Adipocyte (in vitro differentiated cells): ENCODE data around the gene PGA4.
"Not testable (repeated sequence)": the region's sequence is repeated elsewhere in the genome, so short reads cannot be mapped to it uniquely, and the experiment has no call there.

Source experiments
- DNase-seq: peaks from one replicate; pipeline ENCODE4 v3.0.0-alpha.2; 2015; ENCODE audit warnings: low read depth
- H3K27me3 ChIP-seq: replicated peaks from 2 replicates; pipeline ENCODE4 v1.7.0; 2013; ENCODE audit warnings: mild to moderate bottlenecking, low read length, moderate library complexity; ENCODE audit not compliant: control insufficient read depth, insufficient read depth
- H3K36me3 ChIP-seq: 2 replicates; pipeline ENCODE4 v1.7.0; 2013; ENCODE audit warnings: low read length, mild to moderate bottlenecking, moderate library complexity; ENCODE audit not compliant: control insufficient read depth, insufficient read depth, severe bottlenecking
- H3K4me1 ChIP-seq: 2 replicates; pipeline ENCODE4 v1.7.0; 2013; ENCODE audit warnings: mild to moderate bottlenecking, low read length, moderate library complexity; ENCODE audit not compliant: control insufficient read depth, insufficient read depth
- H3K4me3 ChIP-seq: 2 replicates; pipeline ENCODE4 v1.7.0; 2013; ENCODE audit warnings: mild to moderate bottlenecking, low read length, moderate library complexity
- H3K9ac ChIP-seq: 2 replicates; pipeline ENCODE4 v1.7.0; 2013; ENCODE audit warnings: mild to moderate bottlenecking, low read length, moderate library complexity
- H3K9me3 ChIP-seq: 2 replicates; pipeline ENCODE4 v1.7.0; 2013; ENCODE audit warnings: mild to moderate bottlenecking, low read length, moderate library complexity; ENCODE audit not compliant: control insufficient read depth

PGA4 gene

DNA sequence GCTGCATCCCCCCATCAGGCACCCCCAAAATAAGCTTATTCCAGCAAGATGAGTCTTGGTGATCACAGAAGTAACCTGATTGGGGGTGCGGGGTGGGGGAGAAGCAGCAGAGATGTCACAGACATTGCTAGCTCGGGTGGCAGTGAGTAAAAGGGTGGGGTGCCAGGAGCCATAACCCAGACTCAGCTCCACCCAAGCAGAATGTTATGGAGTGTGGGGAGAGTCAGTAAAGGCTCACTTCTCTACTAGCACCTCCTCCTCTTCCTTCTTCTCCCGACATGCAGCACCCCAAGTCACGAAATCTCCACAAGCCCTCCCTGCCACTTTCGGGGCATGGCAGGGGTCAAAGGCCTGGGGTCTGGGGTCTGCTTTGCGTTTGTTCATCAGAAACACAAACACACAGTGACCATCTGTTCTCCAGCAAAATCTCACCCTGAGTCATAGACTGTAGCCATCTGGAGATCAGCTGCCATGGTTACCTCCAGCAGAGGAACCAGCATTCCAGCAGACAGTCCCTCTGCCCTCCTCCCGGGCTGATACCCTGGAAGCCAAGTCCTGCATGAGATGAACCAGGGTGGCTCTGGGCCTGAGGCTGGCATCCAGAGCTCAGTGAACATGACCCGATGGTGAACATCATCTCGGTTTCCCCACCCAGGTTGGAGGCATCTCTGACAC lies 14.4 kb upstream of the PGA4 start:
- not testable (repeated sequence) for H3K9me3 ChIP-seq, H3K9ac ChIP-seq, H3K36me3 ChIP-seq, H3K27me3 ChIP-seq, H3K4me1 ChIP-seq, DNase-seq, H3K4me3 ChIP-seq

DNA sequence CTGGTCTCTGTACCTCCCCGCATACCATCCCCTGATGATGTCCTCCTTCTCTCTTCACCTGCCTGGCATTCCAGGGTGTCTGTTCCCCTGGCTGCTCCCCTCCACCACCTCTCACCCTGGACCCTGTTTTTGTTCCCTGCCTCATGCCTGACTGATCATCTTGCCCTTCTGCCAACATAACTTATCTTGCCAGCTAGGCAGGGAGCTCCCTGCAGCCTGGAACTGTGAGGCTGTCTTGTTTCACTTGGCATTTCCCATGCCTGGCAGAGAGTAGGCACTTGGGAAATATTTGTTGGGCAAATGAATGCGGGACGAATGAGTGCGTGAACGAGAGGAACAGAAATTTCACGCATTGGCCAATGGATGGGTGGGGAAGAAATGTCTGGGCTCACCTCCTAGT lies 11.5 kb upstream of the PGA4 start:
- H3K9ac ChIP-seq, DNase-seq, H3K4me3 ChIP-seq, H3K4me1 ChIP-seq, H3K36me3 ChIP-seq, H3K9me3 ChIP-seq, H3K27me3 ChIP-seq: not testable (repeated sequence)

DNA sequence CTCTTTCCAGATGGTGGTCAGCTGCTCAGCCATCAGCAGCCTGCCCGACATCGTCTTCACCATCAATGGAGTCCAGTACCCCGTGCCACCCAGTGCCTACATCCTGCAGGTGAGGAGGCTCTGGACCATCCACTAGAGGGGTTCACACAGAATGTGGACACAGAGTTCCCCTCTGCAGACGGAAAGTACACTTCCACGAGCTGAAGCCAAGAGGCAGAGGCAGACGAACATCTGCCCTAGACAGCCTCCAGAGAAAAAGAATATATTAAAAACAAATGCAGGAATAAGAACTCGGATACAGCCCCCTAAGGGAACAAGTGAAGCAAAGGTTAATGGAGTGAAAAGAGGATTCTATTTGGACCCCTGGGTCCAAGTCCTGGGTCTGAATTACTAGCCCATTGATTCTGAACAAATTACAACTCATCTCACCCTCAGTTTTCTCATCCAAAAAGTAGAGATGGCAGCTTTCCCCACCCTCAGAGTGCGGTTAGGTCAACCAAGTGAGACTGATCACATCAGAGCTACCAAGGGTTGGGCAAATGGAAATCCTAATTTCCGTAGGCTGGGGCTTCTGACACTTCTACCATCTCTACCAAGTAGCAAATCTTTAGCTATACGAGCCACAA lies 10.7 kb upstream of the PGA4 start:
- not testable (repeated sequence) for H3K9ac ChIP-seq, DNase-seq, H3K4me3 ChIP-seq, H3K36me3 ChIP-seq, H3K27me3 ChIP-seq, H3K9me3 ChIP-seq, H3K4me1 ChIP-seq

DNA sequence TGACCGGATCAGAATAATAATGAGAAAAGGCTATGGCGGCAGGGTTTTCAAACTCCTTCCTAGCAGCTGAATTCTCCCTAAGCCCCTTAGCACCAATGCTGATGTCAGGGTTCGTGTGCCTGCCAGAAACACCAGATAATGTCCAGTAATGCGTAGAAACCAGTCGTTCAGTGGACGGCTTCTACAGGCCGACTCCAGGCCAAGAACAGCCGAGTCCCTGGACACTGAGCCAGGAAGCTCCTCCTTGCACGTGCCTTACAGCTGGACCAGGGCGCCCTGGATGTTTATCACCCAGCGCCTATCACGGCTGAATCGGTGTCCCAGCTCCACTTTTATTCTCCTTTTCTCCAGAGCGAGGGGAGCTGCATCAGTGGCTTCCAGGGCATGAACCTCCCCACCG lies 9.9 kb upstream of the PGA4 start:
- not testable (repeated sequence) for DNase-seq, H3K27me3 ChIP-seq, H3K4me1 ChIP-seq, H3K36me3 ChIP-seq, H3K9me3 ChIP-seq, H3K4me3 ChIP-seq, H3K9ac ChIP-seq

DNA sequence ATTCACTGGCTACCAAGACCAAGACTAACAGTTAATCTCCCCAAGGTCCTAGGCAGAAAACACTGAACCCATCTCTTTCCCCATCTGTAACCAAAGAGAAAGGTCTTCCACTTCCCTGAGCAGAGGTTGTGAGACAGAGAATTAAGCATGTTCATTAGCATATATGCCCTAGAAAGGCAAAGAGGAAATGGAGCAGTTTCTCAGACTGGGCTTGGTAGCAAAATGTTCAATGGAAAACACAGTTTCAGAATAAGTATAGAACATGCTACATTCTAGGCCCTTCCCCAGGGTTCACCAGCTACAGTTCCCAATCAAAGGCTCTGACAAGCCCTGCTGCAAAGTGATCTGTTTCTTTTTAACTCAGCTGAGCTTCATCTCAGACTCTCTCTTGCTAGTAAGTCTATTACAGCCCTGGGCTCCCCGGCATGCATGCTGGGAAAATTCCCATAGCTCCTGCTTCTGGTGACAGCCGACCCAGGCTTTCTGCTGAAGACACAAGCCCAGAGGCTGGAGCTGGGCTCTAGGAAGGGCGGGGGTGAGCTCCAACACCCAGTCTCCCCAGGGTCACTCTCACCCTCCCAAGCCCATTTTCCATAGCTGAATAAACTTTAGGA lies 8.3 kb upstream of the PGA4 start:
- DNase-seq, H3K4me1 ChIP-seq, H3K9me3 ChIP-seq, H3K27me3 ChIP-seq, H3K4me3 ChIP-seq, H3K9ac ChIP-seq, H3K36me3 ChIP-seq: not testable (repeated sequence)

DNA sequence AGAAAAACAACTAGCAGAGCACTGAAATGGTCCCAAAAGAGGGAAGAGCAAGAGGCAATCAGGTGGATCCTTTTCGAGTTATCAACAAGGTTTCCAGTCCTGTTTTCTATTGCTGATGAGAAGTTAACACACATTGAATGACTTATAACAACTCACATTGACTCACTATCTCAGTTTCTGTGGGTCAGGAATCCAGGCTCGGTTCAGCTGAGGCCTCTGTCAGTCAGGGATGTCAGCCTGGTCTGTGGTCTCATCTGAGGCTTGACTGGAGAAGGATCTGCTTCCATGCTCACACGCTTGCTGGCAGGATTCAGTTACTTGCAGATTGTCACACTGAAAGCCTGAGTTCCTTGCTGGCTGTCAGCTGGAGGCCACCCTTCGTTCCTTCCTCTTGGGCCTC lies 3.8 kb upstream of the PGA4 start:
- not testable (repeated sequence) for H3K9ac ChIP-seq, H3K4me3 ChIP-seq, H3K9me3 ChIP-seq, H3K36me3 ChIP-seq, DNase-seq, H3K27me3 ChIP-seq, H3K4me1 ChIP-seq

DNA sequence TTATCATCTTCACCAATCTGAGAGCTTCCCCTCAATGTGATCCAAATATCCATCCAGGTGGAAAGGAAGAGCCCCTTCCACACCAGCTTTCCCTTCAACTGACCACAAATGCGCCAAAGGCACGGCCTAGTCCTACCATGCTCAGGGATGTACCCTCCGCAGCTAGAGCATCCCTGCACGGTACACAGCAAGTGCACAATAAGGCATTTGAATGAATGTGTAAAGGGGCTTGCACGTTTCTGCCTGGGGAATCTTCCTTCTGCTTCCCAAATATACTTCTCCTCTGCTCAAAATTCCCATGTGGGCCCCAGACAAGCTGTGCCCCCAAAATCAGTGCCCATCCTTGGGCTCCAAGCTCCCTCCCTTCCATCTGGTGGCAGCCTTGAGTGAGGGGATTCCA lies 3.1 kb upstream of the PGA4 start:
- H3K27me3 ChIP-seq, H3K9ac ChIP-seq, H3K9me3 ChIP-seq, H3K36me3 ChIP-seq, H3K4me1 ChIP-seq, DNase-seq, H3K4me3 ChIP-seq: not testable (repeated sequence)

DNA sequence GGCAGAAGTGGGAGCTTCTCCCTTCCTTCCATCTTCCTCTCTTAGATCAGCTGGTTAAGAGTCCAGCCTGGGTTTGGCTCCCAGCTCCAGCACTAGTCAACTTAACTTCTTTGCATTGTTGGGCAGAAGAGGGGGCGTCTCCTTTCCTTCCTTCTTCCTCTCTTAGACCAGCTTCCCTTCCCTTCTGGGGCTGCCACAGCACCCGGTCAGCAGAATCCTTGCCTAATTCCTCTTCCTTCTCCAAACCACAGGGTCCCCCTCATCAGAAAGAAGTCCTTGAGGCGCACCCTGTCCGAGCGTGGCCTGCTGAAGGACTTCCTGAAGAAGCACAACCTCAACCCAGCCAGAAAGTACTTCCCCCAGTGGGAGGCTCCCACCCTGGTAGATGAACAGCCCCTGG lies 545 bp downstream of the PGA4 start:
- H3K9me3 ChIP-seq, H3K27me3 ChIP-seq: not testable (repeated sequence)

DNA sequence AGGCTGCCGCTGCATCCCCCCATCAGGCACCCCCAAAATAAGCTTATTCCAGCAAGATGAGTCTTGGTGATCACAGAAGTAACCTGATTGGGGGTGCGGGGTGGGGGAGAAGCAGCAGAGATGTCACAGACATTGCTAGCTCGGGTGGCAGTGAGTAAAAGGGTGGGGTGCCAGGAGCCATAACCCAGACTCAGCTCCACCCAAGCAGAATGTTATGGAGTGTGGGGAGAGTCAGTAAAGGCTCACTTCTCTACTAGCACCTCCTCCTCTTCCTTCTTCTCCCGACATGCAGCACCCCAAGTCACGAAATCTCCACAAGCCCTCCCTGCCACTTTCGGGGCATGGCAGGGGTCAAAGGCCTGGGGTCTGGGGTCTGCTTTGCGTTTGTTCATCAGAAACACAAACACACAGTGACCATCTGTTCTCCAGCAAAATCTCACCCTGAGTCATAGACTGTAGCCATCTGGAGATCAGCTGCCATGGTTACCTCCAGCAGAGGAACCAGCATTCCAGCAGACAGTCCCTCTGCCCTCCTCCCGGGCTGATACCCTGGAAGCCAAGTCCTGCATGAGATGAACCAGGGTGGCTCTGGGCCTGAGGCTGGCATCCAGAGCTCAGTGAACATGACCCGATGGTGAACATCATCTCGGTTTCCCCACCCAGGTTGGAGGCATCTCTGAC lies 4.5 kb downstream of the PGA4 start:
- not testable (repeated sequence) for H3K4me1 ChIP-seq, H3K9ac ChIP-seq, DNase-seq, H3K4me3 ChIP-seq, H3K27me3 ChIP-seq, H3K36me3 ChIP-seq, H3K9me3 ChIP-seq

More for the DNA sequence above, 545 bp downstream of the PGA4 start:
- not testable (repeated sequence) for H3K4me3 ChIP-seq, H3K36me3 ChIP-seq, H3K4me1 ChIP-seq, H3K9ac ChIP-seq, DNase-seq

DNA sequence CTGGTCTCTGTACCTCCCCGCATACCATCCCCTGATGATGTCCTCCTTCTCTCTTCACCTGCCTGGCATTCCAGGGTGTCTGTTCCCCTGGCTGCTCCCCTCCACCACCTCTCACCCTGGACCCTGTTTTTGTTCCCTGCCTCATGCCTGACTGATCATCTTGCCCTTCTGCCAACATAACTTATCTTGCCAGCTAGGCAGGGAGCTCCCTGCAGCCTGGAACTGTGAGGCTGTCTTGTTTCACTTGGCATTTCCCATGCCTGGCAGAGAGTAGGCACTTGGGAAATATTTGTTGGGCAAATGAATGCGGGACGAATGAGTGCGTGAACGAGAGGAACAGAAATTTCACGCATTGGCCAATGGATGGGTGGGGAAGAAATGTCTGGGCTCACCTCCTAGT lies 7.3 kb downstream of the PGA4 start:
- not testable (repeated sequence) for H3K4me3 ChIP-seq, H3K9me3 ChIP-seq, H3K27me3 ChIP-seq, H3K36me3 ChIP-seq, H3K4me1 ChIP-seq, H3K9ac ChIP-seq, DNase-seq

DNA sequence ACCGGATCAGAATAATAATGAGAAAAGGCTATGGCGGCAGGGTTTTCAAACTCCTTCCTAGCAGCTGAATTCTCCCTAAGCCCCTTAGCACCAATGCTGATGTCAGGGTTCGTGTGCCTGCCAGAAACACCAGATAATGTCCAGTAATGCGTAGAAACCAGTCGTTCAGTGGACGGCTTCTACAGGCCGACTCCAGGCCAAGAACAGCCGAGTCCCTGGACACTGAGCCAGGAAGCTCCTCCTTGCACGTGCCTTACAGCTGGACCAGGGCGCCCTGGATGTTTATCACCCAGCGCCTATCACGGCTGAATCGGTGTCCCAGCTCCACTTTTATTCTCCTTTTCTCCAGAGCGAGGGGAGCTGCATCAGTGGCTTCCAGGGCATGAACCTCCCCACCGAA lies 8.9 kb downstream of the PGA4 start:
- H3K9me3 ChIP-seq, H3K4me3 ChIP-seq, H3K27me3 ChIP-seq, H3K36me3 ChIP-seq, H3K9ac ChIP-seq, H3K4me1 ChIP-seq, DNase-seq: not testable (repeated sequence)
